ENCODE results near the gene ACVR2A.

GRCh38 chr2:147860009-147860408, 15.2 kb downstream of the ACVR2A start:
- no peak for TF ChIP-seq CTCF (IDR thresholded peaks at IDR 0.05)
- TF ChIP-seq POLR2A (IDR thresholded peaks at IDR 0.05), result no peak
